Activated CD4-positive, alpha-beta T cell treated with anti-CD3 and anti-CD28 coated beads, Interleukin-2, Interleukin-6, amounts not matched to agents 100 ng/mL and 50 ng/mL, durations not matched to agents 16 hours and 8 hours (primary cell): ENCODE results near the gene OSBPL6.

Source experiments
- DNase-seq: peaks from one replicate; pipeline ENCODE4 v3.0.0-alpha.2; 2020

Gene OSBPL6

DNA sequence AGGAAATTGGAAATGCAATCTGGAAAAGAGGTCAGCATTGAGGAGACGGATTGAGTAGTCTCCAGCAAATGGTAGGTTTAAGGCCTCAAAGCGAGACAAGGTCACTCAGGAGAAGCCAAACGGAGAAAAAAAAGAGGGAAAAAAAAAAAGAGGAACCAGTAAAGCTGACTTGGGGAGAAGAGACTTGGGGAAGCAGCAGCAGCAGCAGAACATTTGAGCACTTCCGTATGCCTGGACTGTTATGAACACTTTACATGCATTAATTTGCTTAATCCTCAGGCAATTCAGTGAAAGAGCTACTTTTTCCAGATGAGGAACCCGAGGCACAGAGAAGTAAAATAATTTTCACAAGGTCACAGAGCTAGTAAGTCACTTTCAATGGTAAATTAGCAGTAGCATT is 81.3 kb downstream of the OSBPL6 start:
- no peak for DNase-seq

DNA sequence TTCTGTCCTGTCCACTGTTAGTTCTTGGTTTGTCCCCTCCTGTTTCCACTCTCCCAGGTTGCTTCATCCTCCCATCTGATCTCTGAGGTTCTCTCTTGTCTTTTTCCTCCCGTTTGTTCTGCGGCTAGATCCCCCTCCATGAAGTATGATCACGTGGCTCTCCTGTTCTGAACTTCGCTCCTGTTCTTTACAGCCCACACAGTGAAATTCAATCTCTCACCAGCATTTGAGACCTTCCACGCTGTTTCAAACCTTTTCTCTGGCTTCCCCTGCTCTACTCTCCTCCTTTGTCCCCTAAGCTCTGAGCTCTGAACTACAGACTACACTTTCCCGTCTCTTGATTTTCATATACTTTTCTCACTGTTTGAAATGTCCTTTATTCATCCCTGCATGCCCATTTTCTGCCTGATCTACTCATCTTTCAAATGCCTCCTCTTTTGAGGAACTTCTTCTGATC is 83.5 kb downstream of the OSBPL6 start:
- DNase-seq = no peak

DNA sequence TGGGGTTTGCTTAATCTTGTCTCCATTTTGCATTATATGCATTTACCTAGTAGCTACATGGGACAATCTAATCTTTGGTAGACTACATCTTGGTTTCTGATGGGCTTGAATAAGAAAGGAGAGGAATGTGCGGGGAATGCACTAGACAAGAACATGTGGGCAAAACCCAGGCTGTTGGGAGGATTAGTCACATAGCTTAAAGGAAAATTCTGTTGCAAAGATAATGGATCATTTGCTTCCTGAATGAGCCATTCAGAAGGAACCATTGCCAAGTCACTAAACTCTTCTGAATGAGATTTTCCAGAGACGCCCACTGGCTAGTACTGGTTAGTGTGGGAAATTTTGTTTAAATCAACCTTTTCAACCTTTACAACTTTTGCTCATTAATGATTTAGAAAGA is 84.8 kb downstream of the OSBPL6 start:
- DNase-seq = no peak

DNA sequence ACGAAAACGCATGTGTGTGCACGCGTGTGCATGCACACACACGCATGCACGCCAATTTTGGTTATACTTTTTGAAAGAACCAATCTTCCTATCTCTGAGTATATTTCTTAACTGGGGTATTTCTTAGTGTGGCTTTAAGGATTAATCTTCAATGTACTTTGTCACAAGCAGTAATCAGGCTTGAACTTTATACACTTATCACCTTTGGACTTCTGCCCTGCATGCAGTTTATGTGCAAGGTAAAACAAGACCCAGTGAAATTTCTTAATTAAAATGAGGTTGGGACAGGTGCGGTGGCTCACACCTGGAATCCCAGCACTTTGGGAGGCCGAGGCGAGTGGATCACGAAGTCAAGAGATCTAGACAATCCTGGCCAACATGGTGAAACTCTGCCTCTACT is 85.3 kb downstream of the OSBPL6 start:
- DNase-seq = no peak

DNA sequence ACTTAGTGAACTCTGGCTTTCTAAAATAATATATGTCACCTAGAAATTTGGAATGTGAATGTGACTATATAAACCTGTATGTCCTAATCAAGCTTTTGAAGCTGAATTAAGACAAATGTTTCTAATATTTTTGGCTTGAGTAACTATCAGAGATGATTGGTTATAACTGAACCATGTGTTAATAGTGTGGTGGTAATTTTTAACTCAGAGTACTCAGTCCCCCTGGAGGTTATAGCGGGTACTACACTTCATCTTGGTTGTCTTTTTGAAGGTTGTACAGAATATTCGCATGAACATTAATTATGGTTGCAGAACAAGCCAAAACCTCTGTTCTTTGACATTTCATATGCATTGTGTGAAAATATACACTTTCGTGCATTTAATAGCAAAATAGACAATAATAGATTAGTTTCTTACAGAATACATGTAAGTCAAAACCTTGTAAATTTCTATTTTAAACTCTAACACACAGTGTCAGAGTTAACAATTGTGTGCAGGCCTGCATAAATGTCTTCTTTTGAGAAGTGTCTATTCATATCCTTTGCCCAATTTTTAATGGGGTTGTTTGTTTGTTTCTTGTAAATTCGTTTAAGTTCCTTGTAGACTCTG is 86.0 kb downstream of the OSBPL6 start:
- DNase-seq = peak; percentile 65

DNA sequence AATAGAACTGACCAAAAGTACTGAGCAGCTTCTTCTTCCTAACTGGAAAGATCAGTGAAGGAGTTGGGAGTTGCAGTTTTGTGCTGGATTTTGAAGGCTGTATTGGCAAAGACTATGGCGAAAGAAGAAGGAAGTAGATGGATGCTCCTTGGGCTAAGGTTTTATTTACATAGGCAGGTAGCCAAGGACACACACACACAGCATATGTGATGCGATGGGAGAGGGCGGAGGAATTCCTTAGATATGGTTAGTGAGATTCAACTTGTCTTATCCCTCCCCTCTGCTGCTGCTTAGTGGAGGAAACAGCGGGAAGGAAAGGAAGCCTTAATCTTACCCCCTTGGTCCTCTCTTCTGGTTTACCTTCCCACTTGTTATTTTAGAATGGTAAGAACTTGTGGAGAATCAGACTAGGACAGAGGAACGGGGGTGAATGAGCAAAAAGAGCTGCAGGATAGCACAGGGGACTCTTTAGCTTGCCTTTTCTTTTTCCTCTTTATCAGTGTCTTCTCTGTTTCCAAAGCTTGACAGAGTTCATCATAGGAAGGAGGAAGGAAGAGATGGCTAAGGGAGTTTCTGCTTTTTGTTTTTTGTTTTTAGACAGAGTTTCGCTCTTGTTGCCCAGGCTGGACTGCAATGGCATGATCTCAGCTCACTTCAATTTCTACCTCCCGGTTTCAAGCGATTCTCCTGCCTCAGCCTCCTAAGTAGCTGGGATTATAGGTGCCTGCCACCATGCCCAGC is 87.9 kb downstream of the OSBPL6 start:
- no peak for DNase-seq

DNA sequence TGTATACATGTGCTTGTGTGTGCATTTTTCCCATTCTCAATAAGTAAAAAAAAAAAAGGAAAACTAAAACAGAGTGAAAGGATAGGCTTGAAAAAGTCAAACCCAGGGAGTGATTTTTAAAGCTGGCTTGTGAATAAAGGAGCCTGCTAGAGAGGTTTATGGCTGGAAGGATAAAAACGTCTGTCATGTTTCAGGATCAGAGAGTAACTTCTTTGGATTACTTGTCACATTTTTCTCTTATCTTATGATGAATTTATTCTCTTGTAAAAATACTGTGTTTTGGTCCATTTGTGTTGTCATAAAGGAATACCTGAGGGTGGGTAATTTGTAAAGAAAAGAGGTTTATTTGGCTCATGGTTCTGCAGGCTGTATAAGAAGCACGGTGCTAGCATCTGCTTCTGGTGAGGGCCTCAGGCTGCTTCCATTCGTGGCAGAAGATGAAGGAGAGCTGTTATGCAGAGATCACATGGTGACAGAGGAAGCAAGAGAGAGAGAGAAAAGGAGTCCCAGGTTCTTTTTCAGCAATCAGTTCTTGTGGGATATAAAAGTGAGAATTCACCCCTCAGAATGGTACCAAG is 89.1 kb downstream of the OSBPL6 start:
- DNase-seq = no peak

DNA sequence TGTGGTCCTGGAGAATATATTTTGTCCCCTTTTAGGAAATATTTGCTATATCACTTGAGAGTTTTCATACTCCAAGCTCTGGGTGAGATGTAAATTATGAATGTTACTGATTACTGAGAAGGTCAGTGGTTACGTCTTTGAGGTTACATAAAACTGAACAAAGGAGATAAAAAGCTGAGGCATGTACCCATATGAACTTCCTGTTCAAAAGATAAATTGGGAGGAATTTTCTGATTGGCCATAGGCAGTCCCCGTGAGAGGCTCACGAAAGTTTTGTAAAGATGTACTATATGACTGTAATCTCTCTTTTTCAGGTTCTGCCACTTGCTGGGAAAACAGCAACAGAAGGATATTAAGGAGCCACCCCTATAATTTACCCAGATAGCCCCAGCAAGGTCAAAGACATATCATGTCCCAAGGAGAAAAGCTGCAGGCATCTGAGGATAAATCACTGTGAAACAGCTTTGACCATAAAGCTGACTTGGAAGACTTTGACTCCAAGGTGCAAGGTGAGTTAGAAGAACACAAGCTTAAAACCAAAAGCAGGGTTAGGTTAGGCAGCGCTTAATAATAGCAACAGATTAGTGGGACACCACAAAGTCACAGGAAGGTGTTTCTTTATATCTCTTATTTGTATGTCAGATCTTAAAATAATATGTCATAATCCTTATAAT is 90.4 kb downstream of the OSBPL6 start:
- DNase-seq = no peak

DNA sequence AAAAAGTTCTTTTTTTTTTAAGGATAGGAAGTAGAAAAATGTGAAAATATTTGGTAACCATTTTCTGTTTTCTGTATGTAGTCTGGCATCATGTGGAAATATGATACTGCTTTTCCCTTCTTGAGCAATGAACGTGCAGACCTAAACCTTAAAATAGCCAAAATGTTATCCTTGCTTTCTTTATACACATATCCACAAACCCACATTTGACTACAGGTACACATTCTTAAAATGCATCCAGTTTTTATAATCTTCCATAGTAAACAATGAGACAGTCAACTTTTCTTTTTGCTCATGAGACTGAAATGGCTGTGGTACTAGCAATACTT is 90.9 kb downstream of the OSBPL6 start:
- DNase-seq = no peak

DNA sequence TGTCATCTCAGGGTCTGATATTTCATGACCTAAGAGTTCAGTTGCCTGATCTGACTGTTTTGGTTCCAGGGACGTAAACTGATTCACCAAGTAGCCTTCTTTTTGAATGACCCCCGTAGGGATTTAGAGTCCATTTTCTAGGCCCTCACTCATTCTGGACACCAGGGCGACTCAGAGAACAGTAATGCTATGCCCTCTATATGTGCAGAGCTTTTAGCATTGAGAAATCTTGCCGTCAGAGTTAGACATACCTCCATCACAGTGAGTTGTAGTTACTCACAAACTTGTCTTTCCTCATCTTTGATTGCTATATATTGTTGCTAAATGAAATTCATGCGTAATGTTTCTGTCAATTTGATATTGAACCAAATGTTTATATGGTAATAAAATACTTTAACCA is 92.3 kb downstream of the OSBPL6 start:
- no peak for DNase-seq

DNA sequence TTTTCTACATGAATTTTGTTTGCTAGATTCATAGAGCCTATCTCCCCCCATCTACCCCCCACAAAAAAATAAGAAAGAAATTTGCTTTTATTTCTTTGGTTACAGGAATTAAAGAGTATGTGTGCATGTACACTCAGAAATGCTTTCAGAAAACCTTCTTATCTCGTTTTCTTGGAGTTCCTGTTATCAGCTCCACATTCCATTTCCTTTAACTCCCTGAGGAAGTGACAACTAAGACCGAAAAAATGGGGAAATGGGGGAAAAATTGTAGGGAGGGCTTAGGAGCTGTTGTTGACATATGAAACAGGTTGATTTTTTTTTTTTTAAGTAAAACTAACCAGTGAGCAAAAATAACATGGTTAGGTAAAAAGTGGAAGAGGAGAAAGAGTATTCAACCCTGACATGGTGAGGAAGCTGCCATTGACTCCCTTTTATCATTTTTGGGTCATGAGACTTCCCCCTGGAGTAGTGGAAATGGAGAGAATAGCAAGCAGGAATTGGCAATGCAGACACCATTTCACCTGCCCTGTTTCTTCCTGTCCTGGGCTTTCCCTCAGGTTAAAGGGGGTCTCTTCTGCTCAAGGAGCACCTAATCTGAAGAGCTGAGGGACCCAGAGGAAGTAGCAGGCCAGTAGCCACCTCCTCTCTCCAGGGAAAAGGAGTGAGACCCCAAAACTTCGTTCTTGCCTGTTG is 93.5 kb downstream of the OSBPL6 start:
- no peak for DNase-seq

DNA sequence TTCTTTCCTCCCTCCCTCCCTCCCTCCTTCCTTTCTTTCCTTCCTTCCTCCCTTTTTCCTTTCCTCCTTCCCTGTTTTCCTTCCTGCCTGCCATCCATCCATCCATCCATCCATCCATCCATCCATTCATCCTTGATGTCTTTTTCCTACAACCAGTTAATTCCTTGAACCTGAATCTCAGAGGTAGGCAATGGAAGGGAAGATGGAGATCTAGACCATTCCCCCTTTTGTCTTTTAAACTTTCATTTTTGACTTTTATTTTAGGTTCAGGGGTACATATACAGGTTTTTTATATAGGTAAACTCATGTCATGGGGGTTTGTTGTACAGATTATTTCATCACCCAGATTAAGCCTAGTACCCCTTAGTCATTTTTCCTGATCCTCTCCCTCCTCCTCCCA is 97.4 kb downstream of the OSBPL6 start:
- no peak for DNase-seq

DNA sequence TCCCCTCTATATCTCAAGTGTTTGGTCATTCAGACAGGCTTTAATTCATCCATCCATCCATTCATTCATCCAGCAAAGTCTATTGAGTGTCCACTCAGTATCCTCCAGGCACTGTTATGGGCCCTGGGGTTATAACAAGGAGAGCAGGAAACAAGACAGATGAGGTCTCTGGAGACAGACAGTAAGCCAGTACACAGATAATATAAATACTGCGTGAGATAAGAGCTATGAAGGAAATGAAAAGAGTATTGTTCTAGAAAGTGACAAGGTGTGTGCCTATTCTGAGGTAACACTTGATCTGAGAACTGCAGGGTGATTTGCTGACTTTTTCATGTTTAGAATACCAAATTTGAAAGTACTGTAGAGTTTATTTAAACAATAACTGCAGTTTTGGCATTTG is 98.3 kb downstream of the OSBPL6 start:
- no peak for DNase-seq

DNA sequence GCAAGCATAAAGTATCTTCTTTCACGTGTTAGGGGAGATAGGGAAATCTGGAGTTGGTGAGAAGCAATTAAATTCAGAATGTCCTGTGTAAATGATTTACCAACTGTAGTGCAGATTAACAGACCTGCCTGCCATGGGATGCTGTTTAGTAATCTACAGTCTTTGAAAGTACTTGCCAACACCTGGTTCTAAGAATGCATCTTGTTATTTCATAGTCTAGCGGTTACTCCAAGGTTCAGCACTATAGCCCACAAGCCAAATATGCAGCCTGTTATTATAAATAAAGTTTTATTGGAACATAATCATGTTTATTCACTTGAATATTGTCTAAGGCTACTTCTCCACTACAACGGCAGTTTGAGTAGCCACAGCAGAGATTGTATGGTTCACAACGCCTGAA is 100.8 kb downstream of the OSBPL6 start:
- DNase-seq = no peak

DNA sequence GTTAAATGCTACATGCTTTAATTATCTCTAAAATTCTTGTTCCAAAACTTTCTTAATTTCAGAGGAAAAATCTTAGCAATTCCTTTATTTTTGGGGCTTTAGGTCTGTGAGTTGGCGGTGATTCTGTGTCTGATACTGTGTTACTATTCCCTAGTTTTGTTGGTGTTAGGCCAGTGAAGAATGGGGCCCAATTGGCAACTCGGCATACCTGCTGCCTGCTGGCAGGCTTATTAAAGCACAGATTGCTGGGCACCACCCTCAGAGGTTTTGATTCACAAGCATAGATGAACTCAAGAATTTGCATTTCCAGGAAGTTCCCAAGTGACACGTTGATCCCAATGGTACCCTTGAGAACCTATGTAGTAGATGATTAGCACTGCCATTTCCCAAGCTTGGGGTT is 101.6 kb downstream of the OSBPL6 start:
- no peak for DNase-seq

DNA sequence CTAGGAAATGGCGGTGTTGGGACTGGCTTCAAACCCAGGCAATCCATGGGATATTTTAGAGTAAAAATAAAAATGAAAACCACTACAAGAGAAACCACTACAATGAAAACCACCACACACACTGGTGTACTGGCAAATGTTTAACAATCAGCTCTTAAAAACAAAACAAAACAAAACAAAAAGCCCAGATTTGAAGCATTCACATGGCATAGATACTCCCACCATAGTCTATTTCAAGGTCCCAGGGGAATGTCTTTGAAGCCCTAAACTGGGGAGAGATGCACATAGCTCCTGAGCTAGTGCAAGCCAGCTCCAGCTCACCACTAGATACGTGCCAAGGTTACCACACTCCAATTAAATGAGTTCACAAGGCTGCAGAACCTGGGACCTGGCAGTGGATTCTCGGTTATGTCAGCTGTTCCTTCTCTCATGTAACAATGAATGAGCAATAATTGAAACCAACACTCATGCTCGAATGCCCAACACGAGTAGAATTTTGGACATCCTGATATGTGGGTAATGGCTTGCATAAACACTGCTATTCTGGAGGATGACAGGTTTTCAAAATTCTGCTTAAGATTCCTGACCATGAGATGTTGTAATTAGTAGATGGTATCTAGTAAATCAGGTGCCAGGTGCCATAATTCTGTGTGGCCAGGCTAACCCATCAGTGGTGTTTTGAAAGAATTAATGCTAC is 102.2 kb downstream of the OSBPL6 start:
- no peak for DNase-seq

DNA sequence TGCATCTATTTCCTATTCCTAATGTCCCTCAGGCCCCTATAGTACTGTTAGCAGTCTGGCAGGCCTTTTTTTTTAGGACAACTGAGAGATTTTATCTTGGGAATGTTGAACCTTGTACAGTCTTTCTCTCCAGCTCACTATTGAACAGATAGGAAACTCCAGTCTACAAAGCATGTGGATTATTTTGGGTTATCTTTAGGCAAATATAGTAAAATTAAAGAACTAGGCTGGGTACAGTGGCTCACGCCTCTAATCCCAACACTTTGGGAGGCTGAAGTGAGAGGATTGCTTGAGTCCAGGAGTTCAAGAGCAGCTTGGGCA is 102.7 kb downstream of the OSBPL6 start:
- no peak for DNase-seq

DNA sequence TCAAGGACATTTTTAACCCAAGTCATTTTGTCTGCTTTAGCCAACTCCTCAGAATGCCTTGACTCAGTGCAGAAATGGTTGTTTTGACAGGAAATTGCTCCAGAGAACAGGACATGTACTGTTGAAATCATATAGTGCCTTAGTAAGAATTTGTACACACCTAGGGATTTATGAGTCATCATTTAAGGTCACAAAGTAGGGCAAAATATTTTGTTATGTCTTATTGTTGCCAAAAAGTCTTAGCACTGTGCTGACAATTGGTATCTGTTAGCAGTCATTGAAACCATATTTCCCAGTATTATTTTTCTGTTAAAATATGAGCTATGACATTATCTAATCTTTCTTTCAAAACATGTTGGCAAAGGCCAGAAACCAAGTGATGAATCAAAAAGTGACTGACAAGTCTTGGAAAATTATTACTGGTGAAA is 104.5 kb downstream of the OSBPL6 start:
- DNase-seq = no peak

DNA sequence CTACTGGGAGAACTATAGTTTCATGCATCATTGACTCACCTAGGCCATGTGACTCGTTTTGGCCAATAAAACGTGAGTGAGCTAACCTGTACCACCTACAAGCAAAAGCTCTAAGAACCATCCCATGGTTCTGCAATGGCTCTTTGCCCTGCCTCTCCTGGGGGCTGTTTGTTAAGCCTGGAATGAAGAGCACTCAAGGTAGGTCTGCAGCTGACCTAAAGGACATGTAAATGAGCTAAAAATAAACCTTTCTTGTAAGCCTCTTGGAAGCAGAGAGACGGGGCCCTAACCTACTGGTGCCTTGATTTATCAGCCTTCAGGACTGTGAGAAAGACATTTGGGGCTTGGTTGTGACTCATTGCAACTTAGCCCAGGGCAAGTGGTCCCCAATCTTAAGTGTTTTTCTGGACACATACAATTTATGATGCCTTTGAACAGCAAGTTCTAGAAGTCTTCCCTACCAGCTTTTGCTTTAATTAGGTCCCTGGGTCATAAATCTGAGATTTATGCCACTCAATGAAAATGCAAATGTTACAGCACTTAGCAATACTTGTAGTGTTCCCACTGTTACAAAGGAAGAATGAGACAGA is 107.4 kb downstream of the OSBPL6 start:
- no peak for DNase-seq

DNA sequence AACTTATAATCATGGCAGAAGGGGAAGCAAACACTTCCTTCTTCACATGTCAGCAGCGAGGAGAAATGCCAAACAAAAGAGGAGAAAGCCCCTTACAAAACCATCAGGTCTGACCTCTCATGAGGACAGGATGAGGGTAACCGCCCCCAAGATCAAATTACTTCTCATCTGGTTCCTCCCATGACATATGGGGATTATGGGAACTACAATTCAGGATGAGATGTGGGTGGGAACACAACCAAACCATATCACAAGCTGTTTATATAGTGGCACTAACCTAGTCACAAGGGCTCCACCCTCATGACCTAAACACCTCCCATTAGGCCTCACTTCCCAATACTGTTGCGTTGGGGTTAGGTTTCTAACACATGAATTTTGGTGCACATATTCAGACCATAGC is 110.0 kb downstream of the OSBPL6 start:
- DNase-seq = no peak

DNA sequence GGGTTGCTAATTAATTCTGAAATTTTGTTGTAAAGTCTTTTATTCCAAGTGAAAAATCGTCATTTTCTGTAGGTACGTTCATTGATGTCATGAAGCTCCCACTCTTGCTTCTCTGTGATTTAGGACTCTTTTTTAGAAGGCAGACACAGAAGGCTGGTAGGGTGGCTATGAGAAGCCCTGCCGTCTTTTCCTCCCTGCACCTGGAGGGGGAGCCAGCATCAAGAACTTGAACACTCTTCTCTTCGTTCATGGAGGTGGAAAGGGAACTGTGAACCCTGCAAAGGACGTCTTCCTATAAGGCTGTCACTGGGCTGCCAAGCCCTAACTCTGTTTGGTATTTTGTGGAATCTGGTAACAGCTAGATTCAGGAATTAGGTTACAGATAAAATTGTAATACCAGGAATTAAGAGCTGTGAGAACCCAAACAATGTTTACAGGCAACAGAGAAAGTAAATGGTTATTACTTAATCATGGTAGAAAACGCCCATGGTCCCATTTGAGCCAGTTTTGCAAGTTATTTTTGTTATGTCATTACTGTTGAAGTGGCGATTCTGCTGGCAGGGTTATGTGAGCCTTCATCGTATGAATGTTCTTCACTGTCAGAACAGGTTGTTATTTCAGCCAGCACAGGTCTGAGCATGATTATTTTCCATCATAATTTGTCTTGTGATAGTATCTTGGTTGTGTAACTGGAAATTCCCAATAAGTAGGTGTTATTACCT is 112.2 kb downstream of the OSBPL6 start:
- DNase-seq = peak; percentile 59

DNA sequence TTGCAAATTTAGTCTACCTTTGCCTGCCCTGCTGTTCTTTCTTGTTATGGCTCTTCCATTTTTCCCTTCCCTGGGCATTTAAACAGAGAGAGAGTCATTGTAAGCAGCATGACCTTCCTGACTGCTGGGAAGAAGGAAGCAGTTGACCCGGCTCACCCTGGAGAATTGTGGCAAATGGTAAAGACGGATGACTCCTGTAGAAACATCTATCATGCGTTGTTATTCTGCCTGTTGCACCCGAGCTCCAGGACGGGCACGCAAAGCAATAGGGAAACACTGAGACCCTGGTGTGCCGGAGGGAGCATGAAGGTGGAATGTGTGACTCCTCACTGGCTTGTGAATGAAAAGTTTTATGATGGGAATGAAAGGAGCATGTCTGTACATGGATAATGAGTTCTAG is 113.3 kb downstream of the OSBPL6 start:
- no peak for DNase-seq
